Measurements from ENCODE around the gene MED31.
A peak's percentile ranks its signal among the peaks of the same experiment; 100 is the strongest.

Gene MED31

GRCh38 chr17:6669479-6670212, 18.2 kb upstream of the MED31 start:
- Histone ChIP-seq H3K18ac (ENCODE audit: low read length) (no peak overlapping the region), H3K4me3 (ENCODE audit: low read length in 2 of 2) (no peak overlapping the region), H2BK15ac (ENCODE audit: low read length) (no peak overlapping the region), H3K4me2 (ENCODE audit: insufficient read depth, low read length, poor library complexity, severe bottlenecking) (no peak overlapping the region), H3K9ac (ENCODE audit: low read depth, low read length, poor library complexity) (peak overlapping the region; percentile 54), H4K91ac (ENCODE audit: low read depth, low read length, poor library complexity) (no peak overlapping the region), H3K27ac (replicated peaks; ENCODE audit: low read length) (no peak overlapping the region), H3K4me1 (ENCODE audit: control insufficient read depth in 2 of 2, insufficient read depth in 1 of 2, low read depth in 1 of 2, low read length in 2 of 2) (peaks cover 0 to 2% of the 10 kb centered on the region in 2 donors), H2BK120ac (ENCODE audit: low read depth, low read length) (no peak overlapping the region), H3K23ac (ENCODE audit: low read depth, low read length, poor library complexity) (no peak overlapping the region), H2BK5ac (ENCODE audit: low read length) (no peak overlapping the region), H2BK12ac (ENCODE audit: low read length) (peak overlapping the region; percentile 91), H3K4ac (ENCODE audit: low read length) (no peak overlapping the region), H4K8ac (ENCODE audit: low read depth, low read length) (no peak overlapping the region), H3K27me3 (ENCODE audit: control insufficient read depth in 3 of 3, insufficient read depth in 3 of 3, low read depth in 1 of 3, low read length in 3 of 3) (peaks cover 0 to 22% (median 0%) of the 10 kb centered on the region in 3 experiments), H3K79me1 (ENCODE audit: low read depth, low read length) (no peaks in the 10 kb centered on the region), H3K36me3 (replicated peaks in 1 of 2; ENCODE audit: control insufficient read depth in 2 of 2, insufficient read depth in 2 of 2, low read length in 2 of 2) (no peaks in the 10 kb centered on the region), H2AFZ (ENCODE audit: low read length) (no peak overlapping the region), H3K14ac (ENCODE audit: low read length) (no peak overlapping the region), H2AK5ac (ENCODE audit: low read depth, low read length) (no peak overlapping the region), H3K9me3 (replicated peaks in 1 of 2; ENCODE audit: control insufficient read depth in 2 of 2, insufficient read depth in 1 of 2, low read depth in 1 of 2, low read length in 2 of 2) (peaks cover 0 to 2% of the 10 kb centered on the region in 2 donors)
- no CpG with 5 or more reads among the region's 10 CpGs for WGBS, 2 donors (ENCODE audit: extremely low coverage in 2 of 2, insufficient read length in 2 of 2, insufficient replicate concordance in 1 of 2)
- DNase-seq (ENCODE audit: low spot score), result no peak

- no peaks in the 10 kb centered on the region for H3K36me3 ChIP-seq (replicated peaks in 1 of 2; ENCODE audit: control insufficient read depth in 2 of 2, insufficient read depth in 2 of 2, low read length in 2 of 2)
- H2BK15ac ChIP-seq (ENCODE audit: low read length), result no peak overlapping the region
- H3K27me3 ChIP-seq (ENCODE audit: control insufficient read depth in 3 of 3, insufficient read depth in 3 of 3, low read depth in 1 of 3, low read length in 3 of 3), result peaks cover 0 to 21% (median 0%) of the 10 kb centered on the region in 3 experiments
- no peak overlapping the region for H2BK12ac ChIP-seq (ENCODE audit: low read length)
- no peak overlapping the region for H3K4ac ChIP-seq (ENCODE audit: low read length)
- H3K79me1 ChIP-seq (ENCODE audit: low read depth, low read length), result no peaks in the 10 kb centered on the region
- H3K27ac ChIP-seq (replicated peaks; ENCODE audit: low read length), result no peak overlapping the region
- peaks cover 0 to 2% of the 10 kb centered on the region in 2 donors for H3K9me3 ChIP-seq (replicated peaks in 1 of 2; ENCODE audit: control insufficient read depth in 2 of 2, insufficient read depth in 1 of 2, low read depth in 1 of 2, low read length in 2 of 2)
- peak overlapping the region; percentile 66 for H2AK5ac ChIP-seq (ENCODE audit: low read depth, low read length)
- no CpG with 5 or more reads among the region's 14 CpGs for WGBS, 2 donors (ENCODE audit: extremely low coverage in 2 of 2, insufficient read length in 2 of 2, insufficient replicate concordance in 1 of 2)
- H3K18ac ChIP-seq (ENCODE audit: low read length), result no peak overlapping the region
- H3K9ac ChIP-seq (ENCODE audit: low read depth, low read length, poor library complexity), result no peak overlapping the region
- H4K91ac ChIP-seq (ENCODE audit: low read depth, low read length, poor library complexity), result no peak overlapping the region
- peaks cover 0 to 2% of the 10 kb centered on the region in 2 donors for H3K4me1 ChIP-seq (ENCODE audit: control insufficient read depth in 2 of 2, insufficient read depth in 1 of 2, low read depth in 1 of 2, low read length in 2 of 2)
- H3K23ac ChIP-seq (ENCODE audit: low read depth, low read length, poor library complexity), result no peak overlapping the region
- H3K4me2 ChIP-seq (ENCODE audit: insufficient read depth, low read length, poor library complexity, severe bottlenecking), result no peak overlapping the region
- H3K4me3 ChIP-seq (ENCODE audit: low read length in 2 of 2), result no peak overlapping the region
- no peak overlapping the region for H4K8ac ChIP-seq (ENCODE audit: low read depth, low read length)
- no peak overlapping the region for H3K14ac ChIP-seq (ENCODE audit: low read length)
- H2BK5ac ChIP-seq (ENCODE audit: low read length), result no peak overlapping the region
- DNase-seq (ENCODE audit: low spot score), result no peak
- no peak overlapping the region for H2BK120ac ChIP-seq (ENCODE audit: low read depth, low read length)
- H2AFZ ChIP-seq (ENCODE audit: low read length), result no peak overlapping the region
Observed at GRCh38 chr17:6668727-6669425, 17.5 kb upstream of the MED31 start.

- H2AK5ac ChIP-seq (ENCODE audit: low read depth, low read length), result no peak overlapping the region
- H4K91ac ChIP-seq (ENCODE audit: low read depth, low read length, poor library complexity), result no peak overlapping the region
- H3K23ac ChIP-seq (ENCODE audit: low read depth, low read length, poor library complexity), result no peak overlapping the region
- H3K4me2 ChIP-seq (ENCODE audit: insufficient read depth, low read length, poor library complexity, severe bottlenecking), result no peak overlapping the region
- H3K27ac ChIP-seq (replicated peaks; ENCODE audit: low read length), result no peak overlapping the region
- no peaks in the 10 kb centered on the region for H3K36me3 ChIP-seq (replicated peaks in 1 of 2; ENCODE audit: control insufficient read depth in 2 of 2, insufficient read depth in 2 of 2, low read length in 2 of 2)
- no peak overlapping the region for H3K18ac ChIP-seq (ENCODE audit: low read length)
- H2BK5ac ChIP-seq (ENCODE audit: low read length), result no peak overlapping the region
- H3K27me3 ChIP-seq (ENCODE audit: control insufficient read depth in 3 of 3, insufficient read depth in 3 of 3, low read depth in 1 of 3, low read length in 3 of 3), result peaks cover 0 to 23% (median 0%) of the 10 kb centered on the region in 3 experiments
- H3K4ac ChIP-seq (ENCODE audit: low read length), result no peak overlapping the region
- H2AFZ ChIP-seq (ENCODE audit: low read length), result no peak overlapping the region
- no CpG with 5 or more reads among the region's 17 CpGs for WGBS, 2 donors (ENCODE audit: extremely low coverage in 2 of 2, insufficient read length in 2 of 2, insufficient replicate concordance in 1 of 2)
- DNase-seq (ENCODE audit: low spot score), result no peak
- no peak overlapping the region for H3K9ac ChIP-seq (ENCODE audit: low read depth, low read length, poor library complexity)
- no peak overlapping the region for H4K8ac ChIP-seq (ENCODE audit: low read depth, low read length)
- no peak overlapping the region for H2BK12ac ChIP-seq (ENCODE audit: low read length)
- no peaks in the 10 kb centered on the region for H3K79me1 ChIP-seq (ENCODE audit: low read depth, low read length)
- H3K4me3 ChIP-seq (ENCODE audit: low read length in 2 of 2), result no peak overlapping the region
- H2BK120ac ChIP-seq (ENCODE audit: low read depth, low read length), result no peak overlapping the region
- H3K4me1 ChIP-seq (ENCODE audit: control insufficient read depth in 2 of 2, insufficient read depth in 1 of 2, low read depth in 1 of 2, low read length in 2 of 2), result peaks cover 0 to 2% of the 10 kb centered on the region in 2 donors
- H3K9me3 ChIP-seq (replicated peaks in 1 of 2; ENCODE audit: control insufficient read depth in 2 of 2, insufficient read depth in 1 of 2, low read depth in 1 of 2, low read length in 2 of 2), result peaks cover 0 to 2% of the 10 kb centered on the region in 2 donors
- no peak overlapping the region for H2BK15ac ChIP-seq (ENCODE audit: low read length)
- H3K14ac ChIP-seq (ENCODE audit: low read length), result no peak overlapping the region
Observed at GRCh38 chr17:6668219-6668618, 16.8 kb upstream of the MED31 start.

- H3K9ac ChIP-seq (ENCODE audit: low read depth, low read length, poor library complexity), result no peak overlapping the region
- H3K27me3 ChIP-seq (ENCODE audit: control insufficient read depth in 3 of 3, insufficient read depth in 3 of 3, low read depth in 1 of 3, low read length in 3 of 3), result peaks cover 0 to 28% (median 0%) of the 10 kb centered on the region in 3 experiments
- no peak overlapping the region for H3K14ac ChIP-seq (ENCODE audit: low read length)
- H2AK5ac ChIP-seq (ENCODE audit: low read depth, low read length), result no peak overlapping the region
- H2BK120ac ChIP-seq (ENCODE audit: low read depth, low read length), result no peak overlapping the region
- H3K4me1 ChIP-seq (ENCODE audit: control insufficient read depth in 2 of 2, insufficient read depth in 1 of 2, low read depth in 1 of 2, low read length in 2 of 2), result peaks cover 0 to 2% of the 10 kb centered on the region in 2 donors
- H2BK15ac ChIP-seq (ENCODE audit: low read length), result no peak overlapping the region
- H3K23ac ChIP-seq (ENCODE audit: low read depth, low read length, poor library complexity), result no peak overlapping the region
- H2BK12ac ChIP-seq (ENCODE audit: low read length), result no peak overlapping the region
- no peak overlapping the region for H4K8ac ChIP-seq (ENCODE audit: low read depth, low read length)
- no peak for DNase-seq (ENCODE audit: low spot score)
- no peak overlapping the region for H3K4me3 ChIP-seq (ENCODE audit: low read length in 2 of 2)
- H3K27ac ChIP-seq (replicated peaks; ENCODE audit: low read length), result no peak overlapping the region
- H3K36me3 ChIP-seq (replicated peaks in 1 of 2; ENCODE audit: control insufficient read depth in 2 of 2, insufficient read depth in 2 of 2, low read length in 2 of 2), result no peaks in the 10 kb centered on the region
- H2AFZ ChIP-seq (ENCODE audit: low read length), result no peak overlapping the region
- H3K9me3 ChIP-seq (replicated peaks in 1 of 2; ENCODE audit: control insufficient read depth in 2 of 2, insufficient read depth in 1 of 2, low read depth in 1 of 2, low read length in 2 of 2), result peaks cover 0 to 2% of the 10 kb centered on the region in 2 donors
- H3K79me1 ChIP-seq (ENCODE audit: low read depth, low read length), result no peaks in the 10 kb centered on the region
- no CpG with 5 or more reads among the region's 6 CpGs for WGBS, 2 donors (ENCODE audit: extremely low coverage in 2 of 2, insufficient read length in 2 of 2, insufficient replicate concordance in 1 of 2)
- H4K91ac ChIP-seq (ENCODE audit: low read depth, low read length, poor library complexity), result no peak overlapping the region
- no peak overlapping the region for H3K4me2 ChIP-seq (ENCODE audit: insufficient read depth, low read length, poor library complexity, severe bottlenecking)
- H2BK5ac ChIP-seq (ENCODE audit: low read length), result no peak overlapping the region
- no peak overlapping the region for H3K18ac ChIP-seq (ENCODE audit: low read length)
- no peak overlapping the region for H3K4ac ChIP-seq (ENCODE audit: low read length)
Observed at GRCh38 chr17:6667516-6667915, 16.1 kb upstream of the MED31 start.
